Stimulated activated CD4-positive, alpha-beta T cell treated with anti-CD3 and anti-CD28 coated beads, Interleukin-4, amount 100 ng/mL, for 1 hour (primary cell): Measurements from ENCODE around the gene MERTK.
"Not testable (repeated sequence)": the region's sequence is repeated elsewhere in the genome, so short reads cannot be mapped to it uniquely, and the experiment has no call there.

Source experiments
- DNase-seq: peaks from one replicate; pipeline ENCODE4 v3.0.0-alpha.2; 2020

The MERTK gene

DNA sequence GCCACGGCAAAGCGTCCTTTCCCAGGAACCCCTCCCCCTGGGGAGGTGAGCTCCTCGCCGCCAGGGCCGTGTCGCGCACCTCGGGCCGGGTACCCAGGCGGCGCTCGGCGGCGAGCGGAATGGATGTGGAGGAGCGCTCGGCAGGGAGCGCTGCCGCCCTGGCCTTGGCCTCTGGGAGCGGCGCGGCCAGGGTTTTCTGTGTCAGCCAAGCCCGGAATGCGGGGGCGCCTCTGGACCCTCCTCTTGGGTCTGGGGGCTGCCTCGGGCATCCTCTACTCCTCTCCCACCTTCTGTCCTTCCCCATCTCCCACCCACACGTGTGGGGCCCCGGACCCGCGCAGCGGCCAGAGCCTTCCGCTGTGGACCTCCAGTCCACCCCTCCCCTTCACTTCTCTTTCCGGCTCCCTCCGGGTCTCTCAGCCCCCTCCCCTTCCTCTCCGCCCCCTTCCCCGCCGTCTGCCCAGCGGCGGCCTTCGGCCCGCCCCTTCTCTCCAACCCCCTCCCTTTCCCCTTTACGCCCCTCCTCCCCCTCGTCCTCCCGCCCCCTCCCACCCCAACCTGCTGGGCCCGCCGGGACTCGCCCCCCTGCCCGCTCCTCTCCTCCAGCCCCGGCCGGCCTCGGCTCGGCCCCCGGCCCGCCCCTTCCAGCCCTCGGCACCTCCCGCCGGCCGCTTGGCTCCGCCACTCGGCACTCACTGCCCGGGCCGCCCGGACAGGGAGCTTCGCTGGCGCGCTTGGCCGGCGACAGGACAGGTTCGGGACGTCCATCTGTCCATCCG is at the start of gene MERTK:
MERTK (plus strand) TSS at position 684 of the 779 bp plus-strand sequence. CDS start 129 bp downstream, outside the sequence.
- DNase-seq, result peak; percentile 62

DNA sequence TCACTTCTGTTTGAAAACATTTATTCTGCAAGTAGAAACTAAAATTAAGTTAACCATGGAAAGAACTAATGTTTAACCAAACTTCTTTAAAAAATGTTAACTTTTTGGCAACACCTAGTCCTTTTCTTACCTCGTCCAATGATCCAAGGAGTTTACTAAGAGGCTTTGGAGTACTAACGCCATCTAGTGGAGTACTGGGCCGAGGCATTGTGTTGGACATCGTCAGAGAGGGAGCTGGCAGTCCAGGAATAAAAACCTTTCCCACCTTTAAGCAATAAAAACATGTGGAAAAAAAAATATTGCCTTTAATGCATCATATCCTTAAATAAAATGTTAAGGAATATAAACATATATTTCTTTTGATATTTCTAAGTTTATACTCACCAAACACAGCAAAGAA is 47.8 kb upstream of the MERTK start:
- peak; percentile 12 for DNase-seq

DNA sequence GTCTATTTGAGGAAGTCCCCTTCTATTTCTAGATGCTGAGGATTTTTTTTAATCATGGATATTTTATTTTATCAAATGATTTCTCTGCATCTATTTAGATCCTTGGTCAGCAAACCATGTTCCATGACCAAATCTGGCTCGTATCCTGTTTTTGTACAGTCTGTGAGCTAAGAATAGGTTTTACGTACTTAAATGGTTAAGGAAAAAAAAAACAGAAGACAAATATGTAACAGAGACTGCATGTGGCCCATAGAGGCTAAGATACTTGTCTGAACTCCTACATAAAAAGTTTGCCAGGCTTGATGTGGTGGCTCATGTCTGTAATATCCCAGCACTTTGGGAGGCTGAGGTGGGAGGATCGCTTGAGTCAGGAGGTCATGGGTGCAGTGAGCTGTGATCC is 45.9 kb upstream of the MERTK start:
- DNase-seq, result not testable (repeated sequence)

DNA sequence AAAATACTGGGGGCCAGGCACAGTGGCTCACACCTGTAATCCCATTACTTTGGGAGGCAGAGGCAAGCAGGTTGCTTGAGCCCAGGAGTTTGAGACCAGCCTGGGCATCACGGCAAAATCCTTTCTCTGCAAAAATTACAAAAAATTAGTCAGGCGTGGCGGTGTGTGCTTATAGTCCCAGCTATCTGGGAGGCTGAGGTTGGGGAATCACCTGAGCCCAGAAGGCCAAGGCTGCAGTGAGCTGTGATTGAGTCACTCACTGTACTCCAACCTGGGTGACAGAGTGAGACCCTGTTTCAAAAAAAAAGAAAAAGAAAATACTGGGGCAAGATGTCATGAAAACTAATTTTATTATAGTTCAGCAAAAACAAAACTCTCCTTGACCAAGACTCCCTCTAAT is 38.4 kb upstream of the MERTK start:
- DNase-seq, result not testable (repeated sequence)

DNA sequence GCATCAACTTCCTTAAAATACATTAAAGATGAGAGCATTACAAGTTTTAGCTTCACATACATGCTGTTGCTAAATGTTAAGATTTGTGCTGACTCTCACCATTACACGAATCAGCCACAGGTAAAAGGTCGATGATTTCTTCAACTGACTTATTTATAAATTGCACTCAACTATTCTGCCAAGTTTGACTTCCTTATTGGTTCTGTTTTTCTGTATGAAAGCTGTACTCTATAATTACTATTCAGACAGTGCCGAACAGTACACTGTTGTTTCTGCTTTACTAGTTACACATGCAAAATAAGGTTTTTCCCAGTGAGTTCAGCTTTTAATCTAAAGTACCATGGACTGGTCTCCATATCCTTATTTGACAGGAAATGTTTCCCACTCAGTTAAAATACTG is 33.3 kb upstream of the MERTK start:
- not testable (repeated sequence) for DNase-seq

DNA sequence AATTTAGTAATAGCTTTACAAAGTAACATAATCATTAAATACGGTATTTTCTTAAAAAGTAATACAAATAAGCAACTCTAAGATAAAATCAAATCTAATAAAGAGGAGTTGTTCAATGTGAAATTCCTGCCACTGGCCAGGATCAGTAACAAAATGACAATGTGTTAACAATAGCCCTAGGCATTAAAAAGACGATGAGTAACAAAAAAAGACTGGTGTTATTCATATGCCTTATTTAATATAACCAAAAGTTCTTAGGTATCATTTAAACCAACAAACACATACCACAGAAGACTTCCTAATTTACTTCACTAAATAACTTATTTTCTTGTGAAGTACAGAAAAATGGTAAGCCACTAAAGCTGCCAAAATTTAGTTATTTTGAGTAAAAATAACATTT is 25.6 kb upstream of the MERTK start:
- DNase-seq, result not testable (repeated sequence)

DNA sequence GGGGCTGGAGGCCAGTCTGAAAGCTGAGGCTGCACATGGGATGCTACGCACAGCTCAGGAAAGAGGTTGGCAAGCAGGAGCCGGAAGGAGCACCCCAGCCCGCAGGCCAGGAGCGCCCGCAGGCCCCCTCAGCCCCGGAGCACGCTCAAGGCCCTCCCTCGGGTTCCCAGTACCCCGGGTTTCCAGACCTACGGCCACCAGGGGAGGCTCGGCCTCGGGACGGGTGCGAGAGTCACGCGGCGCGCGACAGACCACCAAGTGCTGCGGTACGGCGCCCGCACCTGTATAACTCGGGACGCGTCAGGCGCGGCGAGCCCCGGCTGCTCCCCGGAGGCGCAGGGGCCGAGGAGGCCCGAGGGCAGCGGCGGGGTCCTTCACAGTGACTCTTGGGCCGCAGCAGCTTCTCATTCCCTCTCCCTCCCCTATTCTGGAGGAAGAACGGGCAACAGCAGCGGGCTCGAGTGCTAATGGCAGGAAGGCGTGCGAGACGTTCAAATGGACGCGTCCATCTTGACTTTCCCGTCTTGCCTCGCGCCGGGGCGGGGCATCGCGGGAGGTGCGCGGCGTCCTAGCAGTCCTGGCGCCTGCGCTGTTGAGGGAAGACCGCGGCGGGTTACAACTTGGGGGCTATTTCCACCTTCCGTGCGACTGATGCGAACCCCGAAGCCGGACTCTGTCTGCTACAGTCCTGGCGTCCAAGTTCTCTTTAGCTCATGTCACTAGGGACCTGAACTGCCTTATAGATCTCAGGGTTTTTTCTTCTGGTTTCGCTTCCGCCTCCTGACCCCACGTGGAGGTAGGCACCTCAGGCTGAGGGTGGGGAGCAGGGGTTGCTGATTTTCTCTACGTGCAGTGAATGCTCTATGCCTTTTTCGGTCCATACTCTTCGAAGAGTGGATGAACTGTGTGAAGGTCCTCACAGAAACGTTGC is 14.5 kb upstream of the MERTK start, which contains the start of gene ANAPC1:
ANAPC1 (minus strand) TSS at position 533 of the 931 bp plus-strand sequence. CDS start 3,368 bp downstream, outside the sequence.
- peak; percentile 88 for DNase-seq

DNA sequence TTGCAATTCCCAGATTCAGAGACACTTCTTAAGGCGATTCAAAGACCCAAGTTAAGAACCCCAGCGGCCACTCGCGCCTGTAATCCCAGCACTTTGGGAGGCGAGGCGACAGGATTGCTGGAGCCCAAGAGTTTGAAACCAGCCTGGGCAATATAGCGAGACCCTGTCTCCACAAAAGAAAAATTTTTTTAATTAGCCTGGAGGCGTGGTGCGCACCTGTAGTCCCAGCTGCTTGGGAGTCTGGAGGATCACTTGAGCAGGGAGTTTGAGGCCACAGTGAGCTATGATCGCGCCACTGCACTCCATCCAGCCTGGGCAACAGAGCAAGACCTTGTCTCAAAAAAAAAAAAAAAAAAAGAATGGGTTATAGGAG is 13.8 kb upstream of the MERTK start:
- DNase-seq, result no peak

DNA sequence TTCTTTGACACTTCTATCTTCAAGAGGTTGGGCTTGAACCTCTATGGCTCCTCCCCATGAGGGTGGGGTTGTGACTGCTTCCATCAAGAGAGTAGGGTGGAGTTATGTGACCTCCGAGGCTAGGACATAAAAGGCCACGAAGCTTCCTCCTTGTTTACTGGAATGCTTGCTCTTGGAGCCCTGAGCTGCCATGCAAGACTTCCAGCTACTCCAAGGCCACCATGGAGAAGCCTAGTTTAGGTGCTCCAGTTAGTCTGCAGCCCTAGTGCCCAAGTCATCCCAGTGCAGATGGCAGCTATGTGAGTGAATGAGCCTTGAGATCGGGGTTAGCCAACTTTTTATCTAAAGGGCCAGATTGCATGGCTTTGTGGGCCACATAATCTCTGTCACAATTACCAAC is 2.4 kb upstream of the MERTK start:
- DNase-seq, result no peak

DNA sequence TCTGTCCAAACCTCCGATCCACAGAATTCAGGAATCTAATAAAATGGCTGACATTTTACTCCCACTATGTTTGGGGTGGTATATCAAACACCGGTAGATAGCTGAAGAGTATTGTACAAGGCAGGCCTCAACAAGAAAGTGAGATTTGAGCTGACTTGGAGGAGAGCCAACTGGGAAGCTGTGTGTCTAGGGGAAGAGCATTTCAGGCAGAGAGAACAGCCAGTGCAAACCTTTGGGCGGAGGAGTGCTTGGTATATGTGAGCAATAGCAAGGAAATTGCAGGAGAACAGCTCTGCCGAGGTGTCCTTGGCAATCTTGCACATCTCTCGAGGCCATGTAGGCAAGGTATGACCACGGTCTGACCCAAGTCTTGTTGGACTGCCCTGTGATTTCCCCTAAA is 1.8 kb upstream of the MERTK start:
- DNase-seq, result no peak

DNA sequence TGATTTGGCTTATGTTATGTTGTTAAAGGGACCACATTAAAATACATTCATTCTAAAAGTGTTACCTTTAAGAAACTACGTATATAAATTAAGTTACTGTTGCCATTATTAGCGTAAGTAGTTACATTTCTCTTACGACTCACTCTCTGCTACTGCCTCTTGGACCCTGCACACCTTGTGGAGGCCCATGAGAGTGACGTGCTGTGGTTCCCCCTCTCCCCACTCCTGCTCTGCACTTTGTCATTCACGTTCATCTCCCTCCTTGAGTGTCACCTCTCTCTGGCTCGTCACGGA is 830 bp upstream of the MERTK start:
- DNase-seq, result no peak

DNA sequence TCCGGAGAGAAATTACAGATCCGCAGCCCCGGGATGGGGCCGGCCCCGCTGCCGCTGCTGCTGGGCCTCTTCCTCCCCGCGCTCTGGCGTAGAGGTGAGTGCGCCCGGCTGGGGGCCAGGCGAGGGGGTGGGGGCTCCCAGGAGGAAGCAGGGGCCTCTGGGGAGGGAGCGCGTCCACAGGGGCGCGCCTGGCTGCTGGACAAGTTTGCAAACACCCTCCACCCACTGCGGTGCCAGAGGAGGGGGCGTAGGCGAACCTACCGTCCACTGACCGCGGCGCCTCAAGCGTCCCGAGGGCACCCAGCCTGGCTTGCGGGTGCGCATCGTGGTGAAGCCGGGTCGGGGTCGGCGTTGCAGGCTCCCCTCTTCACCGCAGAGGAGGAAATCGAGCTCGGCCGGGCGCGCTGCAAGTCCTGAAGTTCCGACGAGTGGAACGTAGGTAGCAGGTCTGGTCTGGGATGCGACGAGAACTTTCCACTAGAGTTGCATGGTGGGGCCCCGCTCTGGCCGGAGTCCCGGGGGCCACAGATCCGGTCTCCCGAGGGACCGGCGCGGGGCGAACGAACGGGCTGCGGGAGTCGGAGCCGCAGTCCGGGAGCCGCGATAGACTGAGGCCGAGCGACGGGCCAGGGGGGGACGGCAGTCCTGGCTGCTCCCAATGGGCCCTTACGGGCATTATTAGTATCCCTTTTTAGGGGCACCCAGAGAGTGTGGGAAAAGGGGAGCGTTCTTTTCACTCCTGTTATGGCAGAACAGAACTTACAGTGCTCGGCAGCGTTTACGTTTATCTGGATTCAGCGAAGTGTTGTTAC is 502 bp downstream of the MERTK start:
- DNase-seq, result peak; percentile 26

DNA sequence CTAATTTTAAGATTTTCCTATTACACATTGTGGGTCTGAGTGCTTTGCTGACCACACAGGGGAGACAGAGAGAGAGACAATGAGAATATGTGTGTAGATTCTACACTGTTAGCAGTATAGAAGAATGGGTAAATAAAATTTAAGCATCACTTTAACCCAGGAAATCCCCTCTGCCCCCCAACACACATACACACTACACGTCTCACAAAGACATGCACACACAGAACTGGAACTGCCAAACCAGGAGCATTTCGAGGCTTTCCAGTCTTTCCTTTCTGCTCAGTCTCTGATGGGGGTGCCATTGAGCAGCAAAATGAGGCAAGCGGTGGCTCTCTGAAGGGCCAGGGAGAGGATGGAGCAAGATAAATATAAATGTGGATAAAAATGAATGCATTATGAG is 2.5 kb downstream of the MERTK start:
- no peak for DNase-seq

DNA sequence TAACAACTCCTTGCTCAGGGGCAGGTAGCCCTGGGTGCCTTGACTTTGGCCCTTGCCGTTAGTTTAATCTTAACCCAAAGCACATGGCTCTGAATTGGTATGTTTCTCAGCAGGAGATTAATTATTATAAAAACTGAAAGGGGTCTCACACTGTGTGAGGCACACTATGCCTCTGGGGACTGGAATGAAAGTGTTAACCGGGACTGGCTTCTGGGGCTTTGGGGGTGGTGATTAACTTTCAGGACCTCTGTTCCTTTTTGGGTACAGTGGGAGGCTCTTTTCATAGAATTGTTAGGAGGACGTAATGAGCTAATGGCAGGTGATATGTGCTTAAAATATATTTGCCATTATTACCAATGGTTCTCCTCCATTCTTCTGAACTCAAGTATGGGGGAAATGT is 5.1 kb downstream of the MERTK start:
- DNase-seq, result no peak

DNA sequence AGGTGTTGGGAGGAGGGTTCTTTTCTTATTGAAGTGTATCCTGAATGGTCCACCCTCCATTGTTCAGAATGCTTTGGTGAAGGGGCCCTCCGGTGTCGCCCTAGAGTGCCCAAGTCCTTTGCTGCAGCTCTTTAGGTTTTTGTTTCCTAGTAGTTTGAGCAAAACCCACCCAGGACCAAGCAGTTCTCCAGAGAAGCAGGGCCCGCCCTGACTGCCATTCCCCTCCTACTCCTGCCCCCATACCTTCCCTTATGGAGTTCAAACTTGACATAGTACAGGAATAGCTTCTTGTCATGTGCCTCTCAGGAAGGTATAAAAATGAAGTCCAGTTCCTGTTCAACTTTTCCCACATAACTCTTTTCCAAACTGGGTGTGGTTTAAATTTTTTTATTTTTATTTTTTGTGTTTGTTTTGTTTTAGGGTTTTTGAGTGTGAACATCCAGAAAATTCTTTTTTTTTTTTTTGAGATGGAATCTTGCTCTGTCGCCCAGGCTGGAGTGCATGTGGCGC is 5.6 kb downstream of the MERTK start:
- DNase-seq, result no peak

DNA sequence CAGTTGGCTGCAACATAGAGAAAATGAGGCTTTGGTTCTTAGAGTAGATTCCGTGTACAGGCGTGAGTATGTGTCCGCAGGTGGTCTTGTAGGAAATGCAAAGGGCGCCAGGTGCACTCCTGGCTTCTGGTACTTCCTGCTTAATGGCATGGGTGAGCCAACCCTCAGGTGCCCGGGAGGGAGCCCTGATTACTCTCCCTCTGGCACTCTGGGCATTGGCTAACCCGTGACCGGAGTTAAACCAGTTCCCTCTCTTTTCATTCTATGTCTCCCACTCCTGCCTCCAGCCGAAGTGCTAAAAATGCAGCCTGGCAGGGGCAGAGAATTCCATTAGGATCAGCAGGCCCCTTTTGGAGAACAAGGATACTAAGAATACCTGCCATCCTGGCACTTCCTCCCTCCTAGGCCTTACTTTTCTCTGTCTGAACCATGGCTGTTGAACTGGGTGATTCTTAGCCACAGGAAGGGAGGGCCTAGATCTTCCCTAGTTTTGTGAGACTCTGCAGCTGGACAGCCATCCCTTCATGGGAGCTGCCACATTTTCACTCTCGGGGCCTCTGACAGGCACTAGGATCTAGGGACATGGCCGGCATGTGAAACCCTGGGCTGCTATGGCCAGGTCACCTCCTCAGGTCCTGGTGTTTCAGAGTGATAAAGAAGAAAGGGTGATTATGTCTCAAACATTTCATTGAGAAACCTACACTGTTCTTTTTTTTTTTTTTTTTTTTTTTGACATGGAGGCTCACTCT is 6.5 kb downstream of the MERTK start:
- DNase-seq, result no peak

DNA sequence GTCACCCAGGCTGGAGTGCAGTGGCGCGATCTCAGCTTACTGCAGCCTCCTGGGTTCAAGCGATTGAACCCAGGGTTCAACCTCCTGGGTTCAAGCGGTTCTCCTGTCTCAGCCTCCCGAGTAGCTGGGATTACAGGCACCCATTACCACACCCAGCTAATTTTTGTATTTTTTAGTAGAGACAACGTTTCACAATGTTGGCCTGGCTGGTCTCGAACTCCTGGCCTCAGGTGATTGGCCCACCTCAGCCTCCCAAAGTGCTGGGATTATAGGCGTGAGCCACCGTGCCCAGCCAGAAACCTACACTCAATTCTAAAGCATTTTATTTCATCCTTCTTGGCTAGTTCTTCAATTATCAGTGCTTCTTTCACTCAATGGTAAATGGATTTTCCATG is 7.1 kb downstream of the MERTK start:
- not testable (repeated sequence) for DNase-seq

DNA sequence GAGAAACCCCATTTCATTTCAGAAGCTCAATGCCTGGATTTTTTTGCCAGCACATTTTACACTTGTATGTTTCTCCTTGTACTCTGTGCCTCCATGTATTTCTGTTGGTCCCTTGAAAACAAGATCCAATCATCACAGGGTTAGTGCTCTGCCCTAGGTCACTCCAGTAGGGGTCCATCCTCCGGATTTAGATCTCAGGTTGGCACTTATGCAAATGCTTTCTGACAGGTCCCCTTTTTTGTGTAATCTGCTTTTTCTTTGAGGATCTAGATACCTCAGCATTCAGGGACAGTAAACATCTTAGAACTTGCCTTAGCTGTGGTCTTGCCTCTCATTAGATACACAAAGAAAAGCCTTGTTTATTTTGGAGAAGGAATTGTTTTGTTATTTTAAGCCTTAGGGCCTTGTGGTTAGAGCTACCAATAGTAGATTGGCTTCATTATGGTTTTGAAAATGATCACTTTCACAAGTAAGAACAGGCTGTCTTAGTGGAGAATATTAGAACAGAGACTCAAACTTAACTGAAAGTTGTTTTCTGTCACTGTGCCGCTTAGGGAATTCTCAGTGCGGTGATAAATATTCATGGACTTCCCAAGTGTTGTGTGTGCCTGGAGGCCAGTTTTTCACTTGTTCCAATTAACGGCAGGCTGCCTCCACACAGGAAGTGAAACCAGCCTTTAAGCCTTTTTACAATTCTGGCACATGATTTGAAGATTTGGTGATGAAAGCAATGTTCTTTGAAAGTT is 7.8 kb downstream of the MERTK start:
- DNase-seq, result no peak

DNA sequence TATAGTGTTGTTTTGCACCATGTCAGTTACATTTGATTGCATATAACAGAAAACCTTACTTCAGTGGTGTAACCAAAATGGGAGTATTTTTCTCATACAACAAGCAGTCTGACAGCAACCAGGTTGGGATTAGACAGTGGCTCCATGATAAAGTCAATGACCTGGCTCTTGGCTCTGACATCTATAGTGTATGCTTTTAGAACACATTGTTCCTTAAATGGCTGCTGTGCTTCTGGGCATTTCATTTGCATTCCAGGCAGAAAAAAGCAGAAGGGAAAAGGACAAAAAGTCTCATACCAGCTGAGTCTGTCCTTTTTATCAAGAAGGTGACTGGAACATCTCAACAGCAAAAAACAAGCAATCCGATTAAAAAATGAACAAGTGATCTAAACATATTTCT is 10.2 kb downstream of the MERTK start:
- no peak for DNase-seq

DNA sequence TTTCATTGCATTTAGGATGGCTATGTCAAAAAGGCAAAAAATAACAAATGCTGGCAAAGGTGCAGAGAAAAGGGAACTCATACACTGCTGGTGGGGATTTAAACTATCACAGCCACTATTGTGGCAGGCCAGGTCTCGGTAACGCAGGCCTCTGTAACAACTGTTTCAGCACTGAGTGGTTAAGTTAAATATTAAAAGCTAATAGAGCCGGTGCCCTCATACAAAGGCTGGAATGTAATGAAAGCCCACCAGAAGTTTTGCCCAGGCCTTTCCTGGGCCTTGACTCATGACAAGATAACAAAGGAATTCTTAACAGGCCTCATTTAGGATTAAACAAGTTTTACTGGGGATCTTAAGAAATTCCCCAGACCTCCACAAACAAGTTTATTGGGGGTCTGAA is 10.7 kb downstream of the MERTK start:
- DNase-seq, result no peak

DNA sequence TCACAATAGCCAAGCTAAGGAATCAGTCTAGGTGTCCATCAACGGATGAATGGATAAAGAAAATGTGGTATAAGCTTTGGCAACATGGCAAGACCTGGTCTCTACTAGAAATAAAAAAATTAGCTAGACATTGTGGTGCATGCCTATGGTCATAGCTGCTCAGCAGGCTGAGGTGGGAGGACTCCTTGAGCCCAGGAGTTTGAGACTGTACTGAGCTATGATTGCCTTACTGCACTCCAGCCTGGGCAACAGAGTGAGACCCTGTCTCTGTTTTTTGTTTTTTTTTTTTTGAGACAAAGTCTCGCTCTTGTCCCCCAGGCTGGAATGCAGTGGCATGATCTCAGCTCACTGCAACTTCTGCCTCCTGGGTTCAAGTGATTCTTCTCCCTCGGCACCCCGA is 11.6 kb downstream of the MERTK start:
- DNase-seq, result not testable (repeated sequence)
